HG03442 (cell line): ENCODE measurements around the gene IRF1.

Experiments
- ATAC-seq: cut with Tn5 transposase; IDR thresholded peaks from one replicate; pipeline ENCODE4 v1.9.1; 2021; ENCODE audit warnings: mild to moderate bottlenecking, moderate library complexity; ENCODE audit not compliant: unreplicated experiment

The IRF1 gene

GRCh38 chr5:132501629-132501956, 11.0 kb upstream of the IRF1 start:
- ATAC-seq: no peak

DNA sequence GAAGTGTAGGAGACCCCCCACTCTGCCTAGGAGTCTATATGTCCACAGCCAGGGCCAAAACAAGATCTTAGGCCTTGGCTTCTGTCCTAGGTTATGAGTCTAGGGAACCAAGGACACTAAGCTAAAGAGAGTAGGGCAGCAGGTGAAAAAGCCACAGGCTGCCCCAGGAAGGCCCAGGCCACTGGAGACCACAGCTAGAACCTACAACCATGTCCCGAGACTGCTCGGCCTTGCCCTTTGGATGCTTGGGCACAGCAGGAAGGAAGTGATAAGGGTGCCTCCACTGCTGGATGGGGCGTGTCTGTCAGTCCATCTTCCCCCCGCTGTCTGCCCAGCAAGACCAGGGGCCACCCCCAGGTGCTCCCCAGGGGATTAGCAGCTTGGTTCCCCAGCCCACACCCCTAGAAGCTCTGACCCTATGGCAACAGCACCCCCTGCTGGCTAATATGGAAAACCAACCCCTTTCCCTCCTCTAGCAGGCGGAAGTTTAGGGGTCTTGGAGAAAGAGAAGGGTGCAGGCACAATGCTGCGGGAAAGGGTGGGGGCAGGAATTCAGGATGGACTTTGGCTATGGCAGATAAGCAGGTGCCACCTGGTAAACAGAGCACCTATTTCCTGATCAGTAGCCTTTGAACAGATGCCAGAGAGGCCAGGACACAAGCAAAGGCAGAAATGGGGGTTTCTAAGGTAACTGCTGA, 10.5 kb upstream of the IRF1 start:
- peak; percentile 35 for ATAC-seq

DNA sequence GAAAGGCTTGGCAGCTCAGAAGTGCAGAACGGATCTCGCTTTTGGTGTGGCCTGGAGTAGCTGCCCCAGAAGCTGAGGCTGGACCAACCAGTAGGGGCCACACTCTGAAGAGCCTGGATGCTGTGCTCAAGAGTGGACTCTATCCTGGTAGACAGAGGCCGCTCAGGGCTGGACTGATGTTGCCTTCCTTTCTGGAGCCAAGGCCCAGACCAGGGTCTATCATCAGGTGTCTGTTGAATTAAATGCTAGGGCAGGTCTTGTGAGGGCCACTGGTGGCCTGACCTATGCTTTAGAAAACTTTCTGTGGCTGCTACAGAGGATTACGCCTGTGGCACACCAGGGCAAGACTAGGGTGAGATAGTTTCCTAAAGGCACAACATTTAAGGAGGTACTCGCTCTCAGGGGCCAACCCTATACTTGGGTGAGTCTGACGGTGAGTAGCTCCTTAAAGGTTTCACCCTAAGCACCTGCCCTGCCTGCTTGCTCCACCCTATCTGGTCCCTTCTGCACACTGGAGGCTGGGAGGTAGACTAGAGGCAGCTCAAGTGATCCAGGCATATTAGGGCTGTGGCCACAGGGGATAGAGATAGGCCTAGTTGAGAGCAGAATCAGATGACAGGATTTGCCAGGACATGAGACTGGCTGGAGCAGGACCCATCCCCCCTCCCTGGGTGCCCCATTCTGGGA, 9.8 kb upstream of the IRF1 start:
- no peak for ATAC-seq

DNA sequence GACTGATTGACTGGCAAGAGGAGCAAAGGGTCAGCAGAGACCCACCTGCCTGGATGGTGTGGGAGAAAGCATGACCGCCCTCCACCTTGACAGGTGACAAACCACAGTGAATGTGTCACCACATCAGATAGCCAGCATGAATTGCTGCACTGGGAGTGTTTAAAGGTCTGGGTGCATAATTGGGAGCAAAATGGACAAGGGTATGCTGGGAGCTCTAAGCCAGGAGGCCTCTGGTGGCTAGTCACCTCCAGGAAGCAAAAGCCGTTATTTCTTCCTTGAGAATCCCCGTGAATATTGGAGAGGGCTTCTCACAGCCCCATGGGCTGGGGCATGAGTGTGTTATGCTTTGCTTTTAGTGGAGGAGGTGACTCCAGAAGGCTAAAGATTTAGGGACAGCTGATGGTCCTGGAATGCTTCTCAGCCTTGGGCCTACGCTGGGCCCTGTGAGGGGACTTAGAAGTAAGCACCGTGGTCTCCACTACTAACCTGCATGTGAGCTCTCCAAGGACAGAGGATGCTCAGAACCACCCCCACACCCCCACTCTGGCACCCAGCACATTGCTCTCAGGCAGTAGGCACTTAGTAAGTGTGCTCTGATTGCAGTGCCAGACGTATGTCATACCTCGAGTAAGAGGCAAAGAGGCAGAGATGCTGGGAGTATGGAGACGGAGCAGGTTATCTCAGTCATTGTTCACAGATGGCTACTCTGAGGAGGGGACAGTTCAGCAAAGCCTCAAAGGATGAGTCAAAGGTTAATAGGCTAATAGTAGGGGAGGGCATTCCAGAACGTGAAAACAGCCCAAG, 9.1 kb upstream of the IRF1 start:
- ATAC-seq: no peak

DNA sequence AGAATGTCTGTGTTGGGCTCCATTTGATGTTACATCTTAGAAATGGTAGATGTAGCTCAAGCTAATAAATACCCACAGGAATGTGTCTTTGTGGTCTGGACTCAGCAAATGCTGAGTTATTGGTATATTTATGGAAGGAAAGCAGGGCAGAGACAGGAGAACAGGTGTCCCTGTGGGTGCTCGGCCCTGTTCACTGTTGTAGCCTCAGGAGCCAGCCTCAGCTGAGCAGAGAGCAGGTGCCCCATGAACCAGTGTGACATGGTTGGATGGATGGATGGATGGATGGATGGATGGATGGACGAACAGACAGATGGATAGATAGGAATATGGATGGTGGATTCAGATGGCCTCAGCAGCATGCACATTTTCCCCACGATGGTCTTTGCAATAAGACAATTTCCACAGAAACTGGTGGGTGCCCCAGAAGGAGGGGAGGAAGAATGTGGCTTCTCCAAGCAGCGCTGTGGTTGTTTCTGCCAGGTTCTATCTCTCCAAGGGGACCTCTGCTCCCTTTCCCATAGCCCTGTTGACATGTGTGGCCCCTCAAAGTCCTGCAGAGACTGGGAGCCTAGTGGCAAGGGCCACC, 8.2 kb upstream of the IRF1 start:
- no peak for ATAC-seq

- no peak for ATAC-seq
These were observed 7.6 kb upstream of the IRF1 start for GRCh38 chr5:132498152-132498551.

DNA sequence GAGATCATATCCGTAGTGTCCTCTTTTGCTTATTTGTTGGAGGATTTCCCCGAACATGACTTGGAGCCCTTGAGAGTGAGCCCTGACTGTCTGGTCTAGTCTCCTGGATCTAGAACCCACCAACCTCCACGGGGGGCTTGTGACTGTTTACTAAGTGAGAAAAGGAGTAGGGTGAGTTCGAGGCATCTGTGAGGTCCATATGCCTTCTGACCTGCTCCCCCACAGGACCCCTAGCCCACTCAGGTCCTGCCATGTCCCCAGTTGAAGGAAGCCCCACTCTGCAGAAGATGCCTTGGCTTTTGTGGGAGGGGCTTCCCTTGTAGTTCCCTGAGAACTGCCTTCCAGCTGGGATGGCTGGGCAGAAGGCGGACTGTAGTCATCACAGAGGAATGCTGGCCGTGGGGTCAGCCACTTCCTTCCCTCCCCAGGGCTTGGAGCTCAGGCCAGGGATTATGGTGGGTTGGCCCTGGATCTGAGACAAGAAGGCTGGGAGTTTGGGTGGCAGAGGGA, 7.0 kb upstream of the IRF1 start:
- ATAC-seq: no peak

GRCh38 chr5:132496631-132497487, 6.3 kb upstream of the IRF1 start:
- peak; percentile 34 for ATAC-seq

DNA sequence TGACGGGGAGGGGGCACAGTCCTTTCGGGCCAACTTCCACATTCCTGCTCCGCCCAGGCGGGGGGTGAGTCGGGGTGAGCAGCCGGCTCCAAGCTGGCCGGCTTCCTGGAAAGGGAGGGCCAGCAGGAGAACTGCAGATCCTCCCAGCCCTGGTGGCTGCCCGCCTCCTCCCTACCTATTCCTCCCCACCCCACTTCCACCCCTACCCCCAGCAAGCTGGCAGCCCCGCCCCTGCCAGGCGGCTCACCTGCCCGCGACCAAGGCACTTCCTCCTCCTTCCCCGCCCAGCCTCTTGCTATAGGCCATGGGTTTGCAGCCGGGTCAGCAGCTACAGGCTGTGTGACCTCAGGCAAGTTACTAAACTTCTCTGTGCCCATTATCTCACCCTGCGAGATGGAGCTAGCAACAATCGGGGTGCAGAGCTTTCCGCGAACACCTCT, 5.6 kb upstream of the IRF1 start:
- peak; percentile 33 for ATAC-seq

- peak; percentile 31 for ATAC-seq
These were observed 5.2 kb upstream of the IRF1 start for GRCh38 chr5:132495667-132496190.

DNA sequence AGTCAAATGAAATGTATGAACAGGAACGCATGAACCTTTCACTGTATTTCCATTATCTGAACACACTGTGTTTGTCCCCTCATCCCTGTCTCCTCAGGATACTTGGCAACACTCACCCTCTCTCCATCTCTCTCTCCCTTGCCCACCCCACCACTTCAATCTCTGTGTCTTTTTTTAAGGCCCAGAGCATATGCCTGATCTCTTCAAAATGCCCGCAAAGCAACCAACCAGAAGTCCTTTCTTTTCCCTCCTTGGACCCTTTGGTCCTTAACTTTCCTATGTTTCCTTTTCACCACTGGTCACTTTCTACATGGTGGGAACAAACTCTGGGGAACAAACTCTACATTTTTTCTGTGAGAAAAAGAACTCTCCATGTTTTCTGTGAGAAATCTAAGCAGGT, 3.2 kb upstream of the IRF1 start:
- ATAC-seq: no peak

- ATAC-seq: no peak
These were observed 2.7 kb upstream of the IRF1 start for GRCh38 chr5:132493241-132493640.

- ATAC-seq: no peak
These were observed 2.0 kb upstream of the IRF1 start for GRCh38 chr5:132492386-132493125.

DNA sequence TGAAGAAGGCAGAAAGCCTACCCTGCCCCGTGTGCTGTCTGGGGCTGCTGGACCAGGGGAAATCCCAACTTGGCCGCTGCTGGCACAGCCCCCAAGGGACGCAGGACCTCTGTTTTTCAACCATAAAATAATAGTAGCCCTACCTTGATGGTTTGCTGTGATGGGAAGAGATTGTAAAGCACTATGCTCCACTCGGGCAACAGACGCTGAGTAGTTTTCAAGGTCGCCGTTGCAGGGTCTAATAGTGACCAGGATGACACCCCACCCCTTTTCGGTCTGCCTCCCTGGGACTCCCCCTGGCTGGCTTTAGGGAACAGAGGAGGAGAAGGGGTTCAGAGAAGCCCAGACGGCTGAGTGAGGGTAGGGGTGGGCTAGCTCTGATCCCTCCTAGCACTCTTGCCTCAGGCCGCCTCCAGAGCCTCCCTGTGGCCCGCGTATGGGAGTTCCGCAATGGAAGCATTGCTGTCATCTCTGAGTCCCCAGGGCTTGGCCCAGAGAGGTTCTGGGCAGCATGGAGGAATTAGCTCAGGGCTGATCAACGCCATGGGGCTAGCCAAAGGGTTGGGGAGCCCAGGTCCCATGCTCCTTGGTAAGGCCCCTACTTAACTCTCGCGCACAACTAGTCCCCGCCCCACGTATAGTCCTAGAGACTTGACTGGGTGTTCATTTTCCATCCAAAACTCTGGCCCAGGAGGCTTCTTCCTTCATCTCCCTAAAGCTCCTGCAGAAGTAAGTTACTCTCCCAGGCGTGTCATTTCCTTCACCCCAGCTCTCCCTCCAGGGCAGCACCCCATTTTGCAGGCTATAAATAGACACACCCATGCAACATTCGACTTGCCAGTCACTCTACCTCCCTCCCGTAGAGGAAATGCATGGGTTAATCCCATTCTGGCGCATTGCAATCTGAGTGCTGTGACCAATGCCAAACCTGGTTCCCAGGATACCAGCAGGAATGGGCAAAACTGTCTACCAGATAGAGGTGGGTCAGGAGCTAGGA, 1.1 kb upstream of the IRF1 start:
- ATAC-seq: peak; percentile 23

DNA sequence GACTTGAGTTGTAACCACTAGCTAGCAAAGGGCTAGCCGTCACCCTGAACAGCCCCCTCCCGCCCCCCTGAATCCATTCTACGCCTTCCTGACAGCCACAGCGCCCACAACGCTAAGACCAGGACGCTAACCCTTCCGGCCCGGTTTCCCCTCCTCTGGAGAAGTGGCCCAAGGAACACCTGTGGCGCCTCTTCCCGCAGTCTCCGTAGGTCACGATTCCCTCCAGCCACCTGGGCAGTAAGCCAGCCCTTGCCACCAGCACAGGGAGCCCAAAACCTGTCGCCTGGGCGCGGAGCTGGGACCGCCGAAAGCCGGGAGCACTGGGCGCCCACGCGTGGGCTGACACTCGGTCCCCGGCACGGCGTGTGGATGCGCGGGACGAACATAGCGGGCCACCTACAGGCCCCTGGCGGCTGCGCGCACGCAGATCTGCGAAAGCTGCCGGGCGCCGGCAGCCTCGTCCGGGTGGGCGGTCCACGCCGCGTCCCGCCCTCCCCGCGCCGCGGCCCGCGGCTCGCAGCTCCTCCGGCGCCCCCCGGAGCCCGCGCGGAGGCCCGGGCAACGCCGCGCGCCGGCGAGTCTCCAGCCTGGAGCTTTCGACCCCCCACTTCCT, 596 bp downstream of the IRF1 start:
- peak; percentile 21 for ATAC-seq

GRCh38 chr5:132489051-132489770, 1.4 kb downstream of the IRF1 start:
- no peak for ATAC-seq

DNA sequence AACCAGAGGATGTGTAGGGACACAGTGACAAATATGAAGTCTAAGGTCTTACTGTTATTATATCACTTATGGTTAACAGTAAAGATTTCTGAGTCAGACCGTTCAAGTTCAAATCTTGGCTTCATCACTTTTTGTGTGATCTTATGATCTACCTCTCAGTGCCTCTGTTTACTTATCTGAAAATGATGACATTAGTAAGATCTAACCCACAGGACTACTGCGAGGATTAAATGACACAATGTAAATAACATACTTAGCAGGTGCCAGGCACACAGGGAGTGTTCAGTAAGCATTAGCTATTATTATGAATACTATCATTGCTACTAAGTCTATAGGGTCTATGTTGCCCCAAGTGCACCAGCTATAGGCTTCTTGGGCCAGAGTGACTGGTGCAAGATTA, 2.0 kb downstream of the IRF1 start:
- ATAC-seq: no peak
